GM12878 (cell line): ENCODE results near the gene ZNF592. TPM values are rescaled to one million over a fixed set of nuclear protein-coding genes. Genes with fewer than 3 reads are reported as not detected.

Experiments
- BACH1 ChIP-seq: fragments of 450-650 bp; IDR thresholded peaks from 2 replicates; pipeline ENCODE4 v1.6.1; 2017; ENCODE audit warnings: mild to moderate bottlenecking, borderline replicate concordance
- ETV6 ChIP-seq, 2 experiments: fragments of 450-650 bp in 1 of 2; IDR thresholded peaks in 1 of 2; conservative IDR thresholded peaks in 1 of 2; 2 replicates each; pipeline ENCODE4 v1.6.1; 2014; ENCODE audit warnings: antibody characterized with exemption in 1 of 2, borderline replicate concordance in 1 of 2, low read depth in 1 of 2, mild to moderate bottlenecking in 1 of 2, moderate library complexity in 1 of 2
- HDAC6 ChIP-seq: fragments of 200-600 bp; sonication (generic); IDR thresholded peaks from one replicate; pipeline ENCODE4 v1.8.0; 2017; ENCODE audit warnings: antibody characterized with exemption; ENCODE audit not compliant: unreplicated experiment
- IKZF1 ChIP-seq: fragments of 450-650 bp; conservative IDR thresholded peaks from 2 replicates; pipeline ENCODE4 v1.6.1; 2017; ENCODE audit warnings: antibody characterized with exemption, mild to moderate bottlenecking
- NKRF ChIP-seq: fragments of 450-650 bp; conservative IDR thresholded peaks from 2 replicates; pipeline ENCODE4 v1.6.1; 2017; ENCODE audit warnings: mild to moderate bottlenecking, moderate library complexity
- NR2C1 ChIP-seq: fragments of 450-650 bp; IDR thresholded peaks from 2 replicates; pipeline ENCODE4 v1.6.1; 2017; ENCODE audit warnings: antibody characterized with exemption, mild to moderate bottlenecking, moderate library complexity
- RAD51 ChIP-seq: fragments of 450-650 bp; IDR thresholded peaks from 2 replicates; pipeline ENCODE4 v1.6.1; 2016; ENCODE audit warnings: moderate library complexity, mild to moderate bottlenecking, inconsistent platforms
- RB1 ChIP-seq: fragments of 450-650 bp; formaldehyde crosslinking; IDR thresholded peaks from 2 replicates; pipeline ENCODE4 v1.6.1; 2017; ENCODE audit warnings: mild to moderate bottlenecking, borderline replicate concordance
- RBBP5 ChIP-seq: fragments of 200-600 bp; sonication (generic); conservative IDR thresholded peaks from 2 replicates; pipeline ENCODE4 v1.6.1; 2016
- TCF3 ChIP-seq: IDR thresholded peaks from 2 replicates; pipeline ENCODE4 v1.6.1; 2012; ENCODE audit warnings: low read depth, mild to moderate bottlenecking, low read length, borderline replicate concordance; ENCODE audit not compliant: insufficient read depth
- YY1 ChIP-seq: IDR thresholded peaks from 2 replicates; pipeline ENCODE4 v1.6.1; 2011; ENCODE audit warnings: low read depth, mild to moderate bottlenecking, low read length
- ZBTB33 ChIP-seq: fragments of 450-650 bp; IDR thresholded peaks from 2 replicates; pipeline ENCODE4 v1.6.1; 2017; ENCODE audit warnings: mild to moderate bottlenecking
- ZBTB40 ChIP-seq: fragments of 450-650 bp; IDR thresholded peaks from 2 replicates; pipeline ENCODE4 v1.6.1; 2016; ENCODE audit warnings: mild to moderate bottlenecking, moderate library complexity, borderline replicate concordance
- ZNF217 ChIP-seq: fragments of 450-650 bp; IDR thresholded peaks from 2 replicates; pipeline ENCODE4 v1.6.1; 2017; ENCODE audit warnings: antibody characterized with exemption, mild to moderate bottlenecking
- polyA plus RNA-seq, 11 experiments: library from polyadenylated mRNA; depleted of rRNA in 4 of 11; unstranded in 6 of 11; stranded (reverse) in 5 of 11; fragments of >200 nt; fragmentation: Nextera tagmentation in 4 of 11; fragmentation: Illumina TruSeq in 1 of 11; extraction: Ambion mirVana in 4 of 11; extraction: Trizol in 1 of 11; gene quantifications; 1 replicate in 1 of 11; 2 replicates in 10 of 11; pipeline versions ENCODE4 v1.2.1 to v1.2.3, GENCODE V29; 2011 to 2016; ENCODE audit warnings: inconsistent platforms in 2 of 11, missing spikeins in 2 of 11, low read depth in 1 of 11
- total RNA-seq, 4 experiments: library from RNA; depleted of rRNA in 3 of 4; stranded (reverse); fragments of >200 nt in 3 of 4; fragmentation: Illumina TruSeq in 1 of 4; extraction: Trizol in 1 of 4; gene quantifications; 2 replicates each; pipeline versions ENCODE4 v1.2.1 to v1.2.3, GENCODE V29; 2013 to 2021
- TF ChIP-seq, protein P1 (sequence below), 3 experiments: IDR thresholded peaks in 2 of 3; conservative IDR thresholded peaks in 1 of 3; 2 replicates each; pipeline ENCODE4 v1.5.1; 2011; ENCODE audit warnings: low read depth in 3 of 3, low read length in 3 of 3, mild to moderate bottlenecking in 3 of 3, control low read depth in 2 of 3, moderate library complexity in 2 of 3, inconsistent platforms in 1 of 3, mixed read lengths in 1 of 3; ENCODE audit not compliant: control insufficient read depth in 2 of 3, insufficient read depth in 1 of 3; ENCODE audit errors: extremely low read depth in 1 of 3

ZNF592 gene
- total and polyA plus RNA-seq, 10 of the 15 experiments (the other 5 are each of a cell fraction or from before 2014, with no cell fraction given), result 0.95 to 23.7 (median 8.6) TPM

- no peak for TF ChIP-seq ZBTB40
- 0 out of 2 replicates have a peak, but pooled peaks have one; percentile 5 for TF ChIP-seq TCF3
- no peak for TF ChIP-seq RBBP5
- no peak for TF ChIP-seq ZBTB33
- no peak for TF ChIP-seq ETV6 (conservative IDR thresholded peaks at IDR 0.05 in 1 of 2, IDR thresholded peaks at IDR 0.05 in 1 of 2; ENCODE audit: borderline replicate concordance in 1 of 2, low read depth in 1 of 2)
- peak; percentile 24 for TF ChIP-seq NR2C1
- peak; percentile 71 for TF ChIP-seq NKRF
- peak; percentile 72 for TF ChIP-seq BACH1
- peak; percentile 72 for TF ChIP-seq IKZF1
- TF ChIP-seq, protein P1, sequence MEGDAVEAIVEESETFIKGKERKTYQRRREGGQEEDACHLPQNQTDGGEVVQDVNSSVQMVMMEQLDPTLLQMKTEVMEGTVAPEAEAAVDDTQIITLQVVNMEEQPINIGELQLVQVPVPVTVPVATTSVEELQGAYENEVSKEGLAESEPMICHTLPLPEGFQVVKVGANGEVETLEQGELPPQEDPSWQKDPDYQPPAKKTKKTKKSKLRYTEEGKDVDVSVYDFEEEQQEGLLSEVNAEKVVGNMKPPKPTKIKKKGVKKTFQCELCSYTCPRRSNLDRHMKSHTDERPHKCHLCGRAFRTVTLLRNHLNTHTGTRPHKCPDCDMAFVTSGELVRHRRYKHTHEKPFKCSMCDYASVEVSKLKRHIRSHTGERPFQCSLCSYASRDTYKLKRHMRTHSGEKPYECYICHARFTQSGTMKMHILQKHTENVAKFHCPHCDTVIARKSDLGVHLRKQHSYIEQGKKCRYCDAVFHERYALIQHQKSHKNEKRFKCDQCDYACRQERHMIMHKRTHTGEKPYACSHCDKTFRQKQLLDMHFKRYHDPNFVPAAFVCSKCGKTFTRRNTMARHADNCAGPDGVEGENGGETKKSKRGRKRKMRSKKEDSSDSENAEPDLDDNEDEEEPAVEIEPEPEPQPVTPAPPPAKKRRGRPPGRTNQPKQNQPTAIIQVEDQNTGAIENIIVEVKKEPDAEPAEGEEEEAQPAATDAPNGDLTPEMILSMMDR (IDR thresholded peaks at IDR 0.05 in 2 of 3, conservative IDR thresholded peaks at IDR 0.05 in 1 of 3; ENCODE audit: control insufficient read depth in 2 of 3, extremely low read depth in 1 of 3, insufficient read depth in 1 of 3, low read depth in 3 of 3, low read length in 3 of 3), result peak in 2 of 3 experiments; percentile 25; a peak in 3 of 6 replicates
- no peak for TF ChIP-seq RB1
- no peak for TF ChIP-seq RAD51
- peak; percentile 91 for TF ChIP-seq YY1
- no peak for TF ChIP-seq HDAC6
- 0 out of 2 replicates have a peak, but pooled peaks have one; percentile 13 for TF ChIP-seq ZNF217
Observed at GRCh38 chr15:84748274-84749110, at the start of gene ZNF592 (continued).
